Stimulated activated naive CD8-positive, alpha-beta T cell treated with anti-CD3 and anti-CD28 coated beads, Interleukin-15, Interleukin-2, amounts not matched to agents 100 U/mL and 50 U/mL, for 24 hours (primary cell): Measurements from ENCODE around the gene MTFMT.
A peak's percentile ranks its signal among the peaks of the same experiment; 100 is the strongest.
"Not testable (repeated sequence)": the region's sequence is repeated elsewhere in the genome, so short reads cannot be mapped to it uniquely, and the experiment has no call there.

Source experiments
- ATAC-seq: fragments of 150-1000 bp; cut with Tn5 transposase; one replicate; pipeline ENCODE4 v1.10.0; 2021
- DNase-seq: peaks from one replicate; pipeline ENCODE4 v3.0.0; 2021

MTFMT gene

GRCh38 chr15:65038836-65039235, 9.4 kb upstream of the MTFMT start:
- DNase-seq = no peak

GRCh38 chr15:65038428-65038827, 9.0 kb upstream of the MTFMT start:
- no peak for ATAC-seq

More at GRCh38 chr15:65038836-65039235, 9.4 kb upstream of the MTFMT start:
- no peak for ATAC-seq

GRCh38 chr15:65037309-65037708, 7.9 kb upstream of the MTFMT start:
- ATAC-seq (no peak), DNase-seq (no peak)

More at GRCh38 chr15:65038428-65038827, 9.0 kb upstream of the MTFMT start:
- no peak for DNase-seq

- no peak for DNase-seq
- ATAC-seq = no peak
Observed at GRCh38 chr15:65034719-65035118, 5.3 kb upstream of the MTFMT start.

GRCh38 chr15:65033659-65034269, 4.3 kb upstream of the MTFMT start:
- DNase-seq = peak; percentile 19
- ATAC-seq = no peak

GRCh38 chr15:65032801-65033537, 3.5 kb upstream of the MTFMT start:
- peak; percentile 52 for DNase-seq
- peak; percentile 55 for ATAC-seq

- ATAC-seq = no peak
Observed at GRCh38 chr15:65029736-65030208, 333 bp upstream of the MTFMT start.

GRCh38 chr15:65028338-65028737, 1.1 kb downstream of the MTFMT start:
- DNase-seq (no peak), ATAC-seq (no peak)

More at GRCh38 chr15:65029736-65030208, 333 bp upstream of the MTFMT start:
- no peak for DNase-seq

GRCh38 chr15:65027593-65027992, 1.8 kb downstream of the MTFMT start:
- ATAC-seq (no peak), DNase-seq (no peak)

GRCh38 chr15:65026756-65027155, 2.7 kb downstream of the MTFMT start:
- ATAC-seq (no peak), DNase-seq (no peak)

GRCh38 chr15:65021488-65021887, 8.0 kb downstream of the MTFMT start:
- ATAC-seq = no peak
- no peak for DNase-seq

- DNase-seq (no peak), ATAC-seq (peak; percentile 61)
Observed at GRCh38 chr15:65020419-65020818, 9.0 kb downstream of the MTFMT start.

GRCh38 chr15:65011198-65011597, 18.2 kb downstream of the MTFMT start:
- not testable (repeated sequence) for ATAC-seq, DNase-seq

- no peak for ATAC-seq
- DNase-seq = no peak
Observed at GRCh38 chr15:65008983-65009382, 20.5 kb downstream of the MTFMT start.

- no peak for ATAC-seq
- DNase-seq = no peak
Observed at GRCh38 chr15:65006876-65007275, 22.6 kb downstream of the MTFMT start.

GRCh38 chr15:65004993-65005392, 24.4 kb downstream of the MTFMT start:
- no peak for ATAC-seq
- no peak for DNase-seq

- DNase-seq (no peak), ATAC-seq (no peak)
Observed at GRCh38 chr15:64997745-64998375, 31.6 kb downstream of the MTFMT start.

- ATAC-seq = no peak
Observed at GRCh38 chr15:64997066-64997465, 32.4 kb downstream of the MTFMT start.

GRCh38 chr15:64993290-64993689, 36.1 kb downstream of the MTFMT start:
- no peak for DNase-seq

More at GRCh38 chr15:64997066-64997465, 32.4 kb downstream of the MTFMT start:
- DNase-seq = no peak

GRCh38 chr15:64991536-64992135, 37.8 kb downstream of the MTFMT start:
- DNase-seq (no peak), ATAC-seq (no peak)

More at GRCh38 chr15:64993290-64993689, 36.1 kb downstream of the MTFMT start:
- ATAC-seq = no peak

GRCh38 chr15:64990168-64990470, 39.3 kb downstream of the MTFMT start:
- DNase-seq (no peak), ATAC-seq (no peak)

GRCh38 chr15:64989416-64990167, 39.8 kb downstream of the MTFMT start, which contains the start of gene SPG21:
Gene SPG21 (minus strand): TSS chr15:64989914. CDS start chr15:64983569, 6,345 bp downstream.
- peak; percentile 98 for ATAC-seq
- peak; percentile 96 for DNase-seq
